GM21381 (cell line): ENCODE results near the gene SPPL2A.
"Not testable (repeated sequence)": the region's sequence is repeated elsewhere in the genome, so short reads cannot be mapped to it uniquely, and the experiment has no call there.

Source experiments
- ATAC-seq: cut with Tn5 transposase; IDR thresholded peaks from one replicate; pipeline ENCODE4 v1.9.1; 2021; ENCODE audit warnings: mild to moderate bottlenecking, moderate library complexity; ENCODE audit not compliant: unreplicated experiment

SPPL2A gene

GRCh38 chr15:50765195-50765967, at the start of gene SPPL2A:
Gene SPPL2A (minus strand): TSS chr15:50765706. CDS start chr15:50765533, 173 bp downstream.
- ATAC-seq = peak; percentile 87

GRCh38 chr15:50814634-50815033, 49.1 kb upstream of the SPPL2A start:
- ATAC-seq = no peak

- ATAC-seq = no peak
Measured at GRCh38 chr15:50813865-50814264, 48.4 kb upstream of the SPPL2A start.

GRCh38 chr15:50813089-50813488, 47.6 kb upstream of the SPPL2A start:
- ATAC-seq = no peak

DNA sequence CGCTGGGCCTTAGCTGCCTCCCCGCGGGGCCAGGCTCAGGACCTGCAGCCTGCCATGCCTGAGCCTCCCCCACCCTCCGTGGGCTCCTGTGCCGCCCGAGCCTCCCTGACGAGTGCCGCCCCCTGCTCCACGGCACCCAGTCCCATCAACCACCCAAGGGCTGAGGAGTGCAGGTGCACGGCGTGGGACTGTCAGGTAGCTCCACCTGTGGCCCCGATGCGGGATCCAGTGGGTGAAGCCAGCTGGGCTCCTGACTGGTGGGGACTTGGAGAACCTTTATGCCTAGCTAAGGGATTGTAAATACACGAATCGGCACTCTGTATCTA, 46.6 kb upstream of the SPPL2A start:
- not testable (repeated sequence) for ATAC-seq

DNA sequence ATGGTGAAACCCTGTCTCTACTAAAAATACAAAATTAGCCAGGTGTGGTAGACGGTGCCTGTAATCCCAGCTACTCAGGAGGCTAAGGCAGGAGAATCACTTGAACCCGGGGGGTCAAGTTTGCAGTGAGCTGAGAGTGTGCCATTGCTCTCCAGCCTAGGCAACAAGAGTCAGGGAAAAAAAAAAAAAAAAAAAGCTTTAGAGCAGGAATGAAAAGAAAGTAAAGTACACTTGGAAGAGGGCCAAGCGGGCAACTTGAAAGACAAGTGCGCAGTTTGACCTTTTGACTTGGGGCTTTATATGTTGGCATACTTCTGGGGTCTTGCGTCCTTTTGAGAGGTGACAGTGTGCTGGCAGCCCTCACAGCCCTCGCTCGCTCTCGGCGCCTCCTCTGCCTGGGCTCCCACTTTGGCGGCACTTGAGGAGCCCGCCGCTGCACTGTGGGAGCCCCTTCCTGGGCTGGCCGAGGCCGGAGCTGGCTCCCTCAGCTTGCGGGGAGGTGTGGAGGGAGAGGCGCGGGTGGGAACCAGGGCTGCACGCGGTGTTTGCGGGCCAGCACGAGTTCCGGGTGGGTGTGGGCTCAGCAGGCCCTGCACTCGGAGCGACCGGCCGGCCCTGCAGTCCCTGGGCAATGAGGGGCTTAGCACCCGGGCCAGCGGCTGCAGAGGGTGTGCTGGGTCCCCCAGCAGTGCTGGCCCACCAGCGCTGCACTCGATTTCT, 46.1 kb upstream of the SPPL2A start:
- ATAC-seq = not testable (repeated sequence)

DNA sequence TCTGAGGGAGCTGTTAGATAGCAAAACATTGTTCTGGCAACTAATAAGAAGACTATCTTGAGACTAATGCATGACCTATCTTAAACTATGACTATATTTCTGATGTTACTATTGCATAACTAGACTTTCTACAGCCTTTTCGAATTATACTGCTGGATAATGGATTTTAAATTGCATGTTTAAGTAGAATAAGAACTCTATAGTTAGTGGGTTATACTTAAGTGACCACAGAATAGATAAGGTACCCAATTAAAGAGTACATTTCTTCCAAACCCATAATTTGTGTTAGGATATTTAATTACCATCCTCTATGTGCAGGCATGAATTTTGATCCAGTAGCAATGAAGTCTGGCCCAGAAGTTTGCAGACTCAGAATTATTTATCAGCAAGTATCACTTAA, 44.6 kb upstream of the SPPL2A start:
- ATAC-seq = no peak

DNA sequence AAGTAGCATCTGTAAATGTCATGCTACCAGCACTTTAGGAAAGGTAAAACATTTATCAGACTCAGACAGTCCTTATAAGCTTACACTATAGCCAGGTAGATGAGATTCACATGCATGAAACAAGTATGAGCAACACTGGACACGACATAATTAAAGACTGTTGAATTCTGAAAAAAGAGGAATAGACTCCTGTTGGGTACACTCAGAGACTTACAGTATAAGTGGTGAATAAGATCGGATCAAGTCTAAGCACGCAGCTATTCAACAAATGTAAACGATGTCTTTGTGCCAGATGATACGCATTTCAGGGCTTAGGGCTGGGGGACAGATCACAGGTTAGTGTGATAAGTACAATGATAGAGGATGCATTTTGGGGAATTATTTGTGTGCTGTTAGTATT, 43.2 kb upstream of the SPPL2A start:
- no peak for ATAC-seq

DNA sequence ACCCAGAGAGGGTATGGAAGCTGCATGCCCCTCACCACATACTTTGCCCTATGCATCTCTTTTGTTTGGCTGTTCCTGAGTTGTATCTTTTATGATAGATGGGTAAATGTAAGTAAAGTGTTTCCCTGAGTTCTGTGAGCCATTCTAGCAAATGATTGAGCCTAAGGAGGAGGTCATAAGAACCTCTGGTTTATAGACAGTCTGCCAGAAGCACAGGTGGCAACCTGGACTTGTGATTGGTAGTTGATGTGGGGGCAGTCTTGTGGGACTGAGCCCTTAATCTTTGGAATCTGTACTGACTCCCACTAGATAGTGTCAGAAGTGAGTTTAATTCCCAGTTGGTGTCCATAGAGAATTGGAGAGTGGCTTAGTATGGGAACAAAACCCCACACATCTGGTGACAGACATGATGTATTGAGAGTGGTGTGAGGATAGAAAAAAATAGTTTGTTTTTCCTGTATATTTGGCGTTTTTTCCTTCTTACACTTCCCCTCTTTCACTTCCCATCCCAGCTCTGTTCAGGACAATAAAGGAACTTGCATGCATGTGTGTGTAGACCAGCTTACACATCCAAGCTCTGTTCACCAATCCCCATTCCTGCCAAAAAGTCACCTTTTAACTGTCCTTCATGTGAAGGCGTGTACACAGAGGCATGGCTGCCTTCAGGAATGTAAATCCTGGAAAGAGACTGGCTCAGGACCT, 38.1 kb upstream of the SPPL2A start:
- ATAC-seq = no peak

DNA sequence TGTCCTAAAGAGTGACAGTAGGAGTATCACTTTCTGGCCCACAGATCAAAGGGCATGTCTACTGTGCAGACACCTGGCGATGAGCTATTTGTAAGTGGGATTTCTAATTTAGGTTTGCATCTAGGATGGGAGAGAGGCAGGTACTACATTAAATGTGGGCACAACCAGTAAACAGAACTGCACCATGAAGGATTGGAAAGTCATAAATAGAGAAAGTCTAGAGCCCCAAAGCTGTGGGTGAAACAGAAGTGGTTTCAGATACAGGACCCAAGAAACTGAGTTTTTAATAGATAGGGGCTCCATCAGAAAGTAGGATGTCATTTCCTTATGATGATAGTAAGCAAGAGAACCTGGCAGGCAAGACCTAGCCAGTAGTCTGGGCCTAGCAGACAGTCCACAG, 35.2 kb upstream of the SPPL2A start:
- ATAC-seq = no peak

DNA sequence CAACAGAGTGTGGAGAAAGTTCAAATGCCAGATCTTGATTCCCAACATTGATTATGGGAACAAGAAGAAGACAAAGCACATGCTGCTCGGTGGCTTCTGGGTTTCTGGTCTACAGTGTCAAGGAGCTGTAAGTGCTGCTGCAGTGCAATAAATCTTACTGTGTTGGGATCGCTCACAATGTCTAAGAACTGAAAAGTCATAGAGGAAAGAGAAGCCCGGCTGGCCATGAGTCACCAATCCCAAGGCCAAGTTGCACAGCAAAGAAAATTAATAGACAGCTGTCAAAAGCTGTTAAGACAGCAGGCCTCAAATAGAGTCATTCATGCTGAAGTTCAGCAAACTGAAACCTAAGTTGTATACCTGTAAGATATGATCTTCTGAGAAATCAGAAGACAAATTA, 33.2 kb upstream of the SPPL2A start:
- no peak for ATAC-seq

DNA sequence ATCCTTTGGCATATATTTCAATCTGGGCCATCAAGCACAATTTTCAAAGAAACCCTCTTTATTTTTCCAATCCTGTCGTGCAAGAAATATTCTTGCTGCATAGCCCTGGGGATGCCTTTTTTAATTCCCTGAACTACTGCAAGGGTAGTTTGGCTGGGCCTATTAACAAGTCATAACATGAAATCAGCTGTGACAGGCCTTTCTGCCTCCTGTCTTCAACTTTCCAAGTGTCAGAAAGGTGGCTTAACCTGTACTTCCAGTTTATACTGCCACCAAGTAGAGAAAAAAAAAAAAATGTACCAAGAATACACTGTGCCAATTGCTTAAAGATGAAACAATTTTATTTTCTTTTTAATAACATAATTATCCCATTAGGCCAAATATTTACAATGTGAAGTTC, 32.4 kb upstream of the SPPL2A start:
- no peak for ATAC-seq

- no peak for ATAC-seq
Measured at GRCh38 chr15:50791486-50791885, 26.0 kb upstream of the SPPL2A start.

DNA sequence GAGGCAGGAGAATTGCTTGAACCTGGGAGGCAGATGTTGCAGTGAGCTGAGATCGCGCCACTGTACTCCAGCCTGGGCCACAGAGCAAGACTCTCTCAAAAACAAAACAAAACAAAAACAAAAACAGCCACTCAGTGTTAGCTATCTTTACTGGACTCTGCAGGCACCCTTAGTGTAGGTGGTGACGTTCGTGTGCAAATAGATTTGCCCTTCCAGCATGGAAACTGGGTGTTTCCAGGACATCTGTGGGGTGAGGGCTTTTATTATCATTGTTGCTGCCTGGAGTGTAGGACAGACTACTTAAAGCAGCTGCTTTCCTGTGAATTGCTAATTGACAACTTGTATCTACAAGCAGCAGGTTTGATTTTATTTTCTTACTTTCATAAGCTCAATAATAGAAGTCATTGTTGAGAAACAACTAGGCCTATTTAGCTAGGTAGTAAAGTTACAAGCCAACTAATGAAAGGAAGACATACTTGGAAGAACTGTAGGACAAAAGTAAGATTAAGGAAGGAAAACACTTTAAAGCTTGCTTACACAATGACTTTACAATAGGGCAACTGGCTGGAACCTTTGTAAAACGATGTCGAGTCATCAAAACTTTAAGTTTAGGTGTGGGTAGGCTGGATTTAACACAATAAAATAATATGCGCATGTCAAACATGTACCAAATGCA, 25.4 kb upstream of the SPPL2A start:
- no peak for ATAC-seq

DNA sequence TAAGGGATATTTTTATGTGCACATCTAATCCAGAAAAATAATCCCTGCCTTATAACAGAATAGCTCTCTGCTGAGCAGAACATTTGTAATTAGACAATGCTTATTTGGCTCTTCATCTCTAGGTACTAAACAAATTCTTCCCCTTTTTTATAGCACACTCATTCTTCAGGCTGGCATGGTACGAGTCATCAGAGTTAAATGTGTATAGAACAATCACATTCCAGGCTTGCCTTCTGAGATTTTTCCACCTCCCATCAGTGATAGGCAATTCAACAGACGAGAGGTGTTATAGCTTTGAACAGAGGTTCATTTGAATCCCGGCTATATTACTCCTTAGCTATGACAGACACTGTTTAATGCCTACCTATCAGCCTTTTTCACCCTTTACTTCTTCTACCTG, 21.4 kb upstream of the SPPL2A start:
- no peak for ATAC-seq

DNA sequence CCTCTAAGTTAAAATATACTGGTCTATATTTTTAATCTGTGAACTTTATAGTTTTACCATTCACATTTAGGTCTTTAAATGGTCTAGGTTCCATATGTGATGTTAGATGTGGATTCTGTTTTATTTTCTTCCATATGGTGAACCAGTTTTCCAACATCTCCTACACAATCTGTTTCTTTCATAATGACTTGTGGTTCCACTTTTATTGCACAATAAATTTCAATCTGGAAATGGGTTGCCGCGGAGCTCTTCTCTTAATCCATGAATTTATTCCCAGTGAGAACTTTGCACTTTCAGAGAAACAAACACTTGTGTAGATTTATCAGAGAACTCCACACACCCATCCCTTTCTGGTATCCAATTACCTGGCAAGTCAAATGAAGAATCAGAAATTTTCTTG, 20.9 kb upstream of the SPPL2A start:
- no peak for ATAC-seq

- no peak for ATAC-seq
Measured at GRCh38 chr15:50783895-50784294, 18.4 kb upstream of the SPPL2A start.

DNA sequence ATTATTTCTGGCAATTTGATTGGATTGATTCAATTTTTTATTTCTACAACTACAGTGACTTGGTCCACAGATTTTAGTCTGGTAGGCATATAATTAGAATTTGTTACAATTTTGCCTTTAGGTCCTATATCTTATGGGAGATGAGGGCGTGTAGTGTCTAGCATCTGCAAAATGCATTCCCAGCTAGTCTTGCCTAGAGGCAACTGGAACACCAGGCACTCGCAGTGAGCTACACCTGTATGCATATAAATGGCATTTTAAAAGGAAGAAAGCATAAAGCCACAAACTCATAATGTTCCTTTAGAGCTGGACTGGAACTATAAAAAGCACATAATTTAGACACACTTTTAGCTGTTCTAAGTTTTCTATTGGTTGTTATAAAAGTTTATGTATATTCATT, 17.9 kb upstream of the SPPL2A start:
- no peak for ATAC-seq

- no peak for ATAC-seq
Measured at GRCh38 chr15:50778086-50778485, 12.6 kb upstream of the SPPL2A start.

DNA sequence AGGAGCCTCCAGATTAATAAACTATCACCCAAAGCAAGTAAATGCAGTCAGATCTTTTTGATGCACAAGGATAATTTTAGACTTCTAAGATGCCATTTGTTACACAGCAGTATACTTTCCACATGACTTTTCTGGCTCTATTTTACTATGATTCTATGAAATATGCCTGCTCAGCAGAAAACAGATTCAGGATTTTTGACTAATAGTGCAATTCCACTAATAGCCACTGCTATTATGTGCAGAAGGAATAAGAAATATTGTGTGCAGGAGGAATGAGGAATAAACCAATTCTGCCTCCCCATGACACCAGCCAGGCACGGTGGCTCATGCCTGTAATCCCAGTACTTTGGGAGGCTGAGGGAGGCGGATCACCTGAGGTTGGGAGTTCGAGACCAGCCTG, 11.5 kb upstream of the SPPL2A start:
- no peak for ATAC-seq

GRCh38 chr15:50774450-50774849, 8.9 kb upstream of the SPPL2A start:
- ATAC-seq = no peak
